HG03196 (cell line): ENCODE data around the gene ABCB9.

Experiments used
- ATAC-seq: cut with Tn5 transposase; IDR thresholded peaks from one replicate; pipeline ENCODE4 v1.9.1; 2021; ENCODE audit not compliant: unreplicated experiment

The ABCB9 gene

DNA sequence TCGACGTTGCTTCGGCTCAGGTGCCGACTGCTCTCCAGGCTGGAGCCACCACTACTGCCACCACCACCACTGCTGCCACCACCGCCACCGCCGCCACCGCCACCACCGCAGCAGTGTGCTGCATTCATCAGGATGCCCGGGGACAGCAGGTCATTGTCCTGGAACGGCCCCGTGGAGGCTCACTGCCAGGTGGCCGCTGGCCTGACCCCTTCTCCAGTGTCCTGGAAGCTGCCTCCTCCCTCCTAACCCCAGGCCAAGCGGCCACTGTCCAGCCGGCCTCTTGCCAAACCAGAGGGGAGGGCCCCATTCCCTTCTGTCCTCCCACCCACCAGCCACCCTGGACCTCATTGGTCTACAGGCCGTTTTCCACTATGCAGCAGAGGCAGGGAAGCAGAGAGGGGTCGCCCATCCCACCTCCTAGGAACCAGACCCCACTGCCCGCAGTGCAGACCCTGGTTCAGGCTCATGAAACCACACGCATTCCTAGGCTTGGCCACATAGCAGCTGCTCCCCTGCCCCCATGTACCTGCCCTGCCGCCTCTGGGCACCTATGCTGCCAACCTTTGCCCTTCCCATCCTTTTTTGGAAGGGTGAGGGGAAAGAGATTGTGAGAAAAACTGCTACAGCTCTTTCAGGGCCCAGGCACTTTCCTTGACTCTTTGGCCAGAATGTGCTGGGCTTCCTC, 29.4 kb upstream of the ABCB9 start:
- no peak for ATAC-seq

GRCh38 chr12:122994781-122995502, 28.7 kb upstream of the ABCB9 start:
- no peak for ATAC-seq

GRCh38 chr12:122994140-122994675, 27.9 kb upstream of the ABCB9 start:
- ATAC-seq = no peak

DNA sequence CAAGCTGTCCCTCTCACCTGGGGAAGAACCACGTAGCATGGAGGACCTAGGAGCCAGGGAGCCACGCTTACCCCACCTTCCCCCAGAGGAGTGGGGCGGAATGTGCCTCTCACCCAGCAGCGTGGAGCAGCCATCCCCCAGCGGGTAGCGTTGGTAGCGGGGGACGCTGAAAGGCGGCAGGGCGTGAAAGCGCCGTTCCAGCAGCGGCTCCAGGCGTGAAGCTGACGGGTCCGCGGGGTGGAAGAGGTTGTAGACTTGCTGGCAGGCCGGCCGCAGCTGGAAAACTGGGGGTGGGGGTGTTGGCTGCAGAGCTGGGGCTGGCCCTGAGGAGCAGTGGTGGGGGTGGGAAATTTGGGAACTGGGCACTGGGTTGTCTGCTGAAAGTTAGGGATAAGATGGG, 26.1 kb upstream of the ABCB9 start:
- ATAC-seq = no peak

DNA sequence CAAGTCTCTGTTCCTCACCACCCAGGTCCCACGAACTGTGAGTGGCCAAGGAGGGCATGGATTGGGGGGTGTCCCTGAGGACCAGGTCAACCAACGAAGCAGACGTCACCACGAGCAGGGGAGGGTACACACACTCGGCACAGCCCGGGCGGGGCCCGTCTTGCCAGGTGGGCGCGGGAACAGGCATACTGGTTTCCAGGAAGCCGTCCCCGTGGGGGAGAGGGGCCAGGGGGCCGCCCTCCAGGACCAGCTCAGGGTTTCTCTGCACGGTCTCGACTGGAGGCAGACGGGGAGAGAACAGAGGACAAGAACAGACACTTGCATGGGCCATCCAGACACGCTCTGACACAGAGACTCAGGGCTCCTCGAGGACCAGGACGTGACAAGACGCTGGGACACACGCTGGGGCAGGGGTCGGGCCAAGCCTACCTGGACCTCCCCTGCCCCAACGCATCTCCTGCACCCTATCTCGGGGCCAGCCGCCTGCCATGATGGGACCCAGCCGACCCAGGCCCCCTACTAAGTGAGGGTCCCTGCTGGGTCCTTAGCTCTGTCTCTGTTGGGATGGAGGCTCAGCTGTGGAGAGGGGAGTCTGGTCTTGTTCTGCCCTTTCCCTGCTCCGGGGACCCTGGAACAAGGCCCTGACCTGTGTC, 25.5 kb upstream of the ABCB9 start:
- no peak for ATAC-seq

DNA sequence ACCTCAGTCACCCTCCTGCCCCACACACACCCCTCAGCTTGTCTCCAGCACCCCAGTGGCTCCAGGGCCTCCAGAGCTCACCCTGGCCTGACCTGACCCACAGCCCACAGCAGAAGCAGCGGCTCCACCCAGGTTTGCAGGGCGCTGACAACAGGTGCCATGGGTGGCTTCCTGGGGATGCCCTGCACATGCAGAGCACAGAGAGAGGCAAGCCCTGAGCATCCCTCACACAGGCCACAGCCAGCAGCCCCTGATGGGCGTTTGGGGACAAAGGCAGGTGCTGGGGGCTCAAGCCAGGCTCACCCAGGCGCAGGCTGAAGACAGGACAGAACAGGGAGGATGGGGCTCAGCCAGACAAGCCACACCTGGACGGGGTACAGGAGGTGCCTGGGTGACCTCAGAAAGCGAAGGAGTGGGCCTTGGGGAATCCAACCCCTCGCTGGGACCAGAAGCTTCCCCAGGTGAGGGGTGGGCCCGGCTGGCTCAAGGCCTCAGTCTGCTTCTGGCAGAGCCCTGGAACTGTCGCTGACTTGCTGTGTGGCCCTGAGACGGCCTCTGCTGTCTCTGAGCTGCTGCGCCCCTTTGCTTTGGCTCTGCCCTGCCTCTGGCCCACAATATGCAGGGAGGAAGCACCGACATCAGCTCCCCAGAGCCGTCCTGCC, 24.8 kb upstream of the ABCB9 start:
- ATAC-seq = no peak

DNA sequence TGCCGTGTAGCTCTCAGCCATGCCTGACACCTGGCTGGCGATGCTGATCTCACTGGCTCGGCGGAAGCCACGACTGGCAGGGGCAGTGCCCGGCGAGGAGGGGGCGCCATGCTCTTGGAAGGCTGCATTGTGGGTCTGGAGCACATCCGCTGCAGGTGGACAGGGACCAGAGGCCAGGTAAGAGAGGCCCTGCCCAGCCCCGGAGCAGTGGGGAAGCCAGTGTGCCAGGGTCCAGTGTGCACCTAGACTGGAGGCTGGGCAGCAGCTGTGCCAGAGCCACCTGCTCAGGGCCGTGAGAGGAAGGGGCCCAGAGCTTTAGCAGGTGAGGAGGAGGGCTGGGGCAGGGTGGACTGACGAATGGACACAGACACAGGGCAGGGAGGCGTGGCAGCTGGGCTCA, 24.3 kb upstream of the ABCB9 start:
- ATAC-seq = no peak

DNA sequence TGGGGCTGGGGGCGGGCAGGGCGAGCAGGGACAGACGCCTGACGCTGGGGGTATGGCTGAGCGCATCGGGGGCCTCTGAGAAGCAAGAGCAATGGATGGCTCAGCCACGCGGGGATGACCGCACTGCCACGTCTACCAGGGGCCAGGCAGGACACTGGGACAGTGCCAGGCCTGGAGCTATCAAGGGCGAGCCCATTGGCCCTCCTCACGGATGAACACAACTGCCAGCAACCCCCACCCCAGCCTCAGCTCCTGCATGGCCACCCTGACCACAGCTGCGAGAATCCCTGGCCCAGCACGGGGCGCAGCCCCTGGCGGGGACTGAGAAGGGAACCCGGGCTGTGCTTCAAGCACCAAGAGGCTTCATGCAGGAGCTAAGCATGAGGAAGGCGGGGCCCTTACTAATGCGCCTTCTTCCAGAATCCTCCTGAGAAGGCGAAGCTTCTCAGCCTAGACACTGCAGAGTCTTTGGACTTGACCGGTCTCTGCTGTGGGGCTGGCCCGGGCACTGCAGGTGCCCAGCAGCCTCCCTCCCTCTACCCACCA, 23.7 kb upstream of the ABCB9 start:
- ATAC-seq = no peak

GRCh38 chr12:122989225-122989839, 23.1 kb upstream of the ABCB9 start:
- no peak for ATAC-seq

- ATAC-seq = no peak
Measured at GRCh38 chr12:122988612-122989212, 22.4 kb upstream of the ABCB9 start.

GRCh38 chr12:122988036-122988435, 21.8 kb upstream of the ABCB9 start:
- ATAC-seq = no peak

DNA sequence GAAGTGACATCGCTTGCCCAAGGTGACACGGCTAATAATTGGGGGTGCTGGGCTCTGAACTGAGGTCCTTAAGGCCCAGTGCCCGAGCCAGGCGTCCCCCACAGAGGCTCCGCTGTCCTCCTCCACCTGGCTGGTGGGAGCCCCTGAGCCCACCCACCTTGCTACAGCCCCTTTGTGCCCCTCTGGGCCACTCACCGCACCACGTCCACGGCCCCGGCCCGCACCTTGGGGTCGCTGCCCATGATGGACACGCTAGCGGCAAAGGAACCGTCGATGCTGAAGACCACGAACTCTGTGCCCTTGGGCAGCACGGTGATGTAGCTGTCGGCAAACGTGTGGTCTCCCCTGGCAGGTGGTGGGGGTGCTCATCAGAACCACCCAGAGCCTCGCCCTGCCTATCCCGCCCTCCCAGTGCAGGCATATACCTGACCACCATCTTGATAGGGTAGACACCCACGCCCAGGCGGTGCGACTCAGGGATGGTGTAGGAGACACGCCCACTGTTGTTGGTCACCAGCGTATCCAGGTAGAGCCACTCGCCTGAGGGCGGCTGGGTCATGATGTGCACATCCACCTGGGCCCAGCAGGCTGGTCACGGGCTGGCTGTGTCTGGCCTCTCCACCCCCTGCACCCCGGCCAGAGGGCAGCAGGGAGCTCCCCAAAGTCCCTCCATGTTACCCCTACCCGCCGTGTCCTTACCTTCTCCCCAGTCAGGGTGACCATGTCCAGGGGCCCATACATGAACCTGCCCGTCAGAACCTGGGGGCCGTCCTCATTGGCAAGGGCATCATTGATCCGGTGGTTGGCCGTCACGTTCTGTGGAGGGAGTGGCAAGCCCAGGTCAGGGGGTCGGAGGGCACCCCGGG, 21.1 kb upstream of the ABCB9 start:
- ATAC-seq = no peak

GRCh38 chr12:122986258-122986871, 20.1 kb upstream of the ABCB9 start:
- ATAC-seq = no peak

DNA sequence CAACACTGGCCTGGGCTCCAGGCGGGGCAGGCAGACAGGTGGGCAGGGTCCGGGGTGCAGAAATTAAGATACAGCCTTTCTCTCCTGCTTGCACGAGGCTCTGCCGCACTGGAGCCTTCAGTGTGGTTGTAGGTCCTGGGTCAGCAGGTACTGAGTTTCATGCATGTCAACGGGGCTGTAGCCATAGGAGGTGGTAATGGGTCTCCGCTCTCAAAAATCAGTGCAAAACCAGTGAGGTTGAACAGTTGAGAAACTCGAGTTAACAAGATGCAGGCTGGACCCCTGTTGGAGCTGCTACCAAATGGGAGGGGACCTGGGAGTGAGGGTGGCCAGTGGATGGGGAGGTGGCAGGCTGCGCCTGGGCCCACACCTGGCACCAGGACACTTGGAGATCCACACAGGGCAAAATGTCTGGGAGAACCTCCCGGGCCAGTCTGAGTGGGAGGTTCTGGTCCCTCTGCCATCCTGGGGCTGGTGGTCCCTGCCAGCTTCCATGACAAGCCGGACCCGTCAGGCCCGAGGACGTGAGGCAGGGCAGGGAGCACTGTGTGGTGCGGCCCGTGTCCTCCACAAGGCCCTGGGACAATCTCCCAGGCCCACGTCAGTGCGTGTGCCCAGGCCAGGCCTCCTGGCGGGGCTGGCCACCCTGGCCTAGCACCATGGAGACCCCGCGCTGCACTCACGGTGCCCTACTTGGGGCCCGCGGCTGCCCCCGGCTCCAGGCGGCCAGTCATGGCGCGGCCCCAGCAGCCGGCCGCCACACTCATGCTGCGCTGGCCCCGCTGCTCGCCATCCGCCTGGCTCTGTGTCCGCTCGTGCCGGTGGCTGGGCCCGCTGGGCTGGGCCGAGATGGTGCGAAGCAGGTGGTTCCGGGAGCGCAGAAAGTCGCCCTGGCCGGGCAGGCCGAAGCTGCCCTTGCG, 19.3 kb upstream of the ABCB9 start:
- ATAC-seq = no peak

GRCh38 chr12:122984612-122985337, 18.5 kb upstream of the ABCB9 start:
- no peak for ATAC-seq

DNA sequence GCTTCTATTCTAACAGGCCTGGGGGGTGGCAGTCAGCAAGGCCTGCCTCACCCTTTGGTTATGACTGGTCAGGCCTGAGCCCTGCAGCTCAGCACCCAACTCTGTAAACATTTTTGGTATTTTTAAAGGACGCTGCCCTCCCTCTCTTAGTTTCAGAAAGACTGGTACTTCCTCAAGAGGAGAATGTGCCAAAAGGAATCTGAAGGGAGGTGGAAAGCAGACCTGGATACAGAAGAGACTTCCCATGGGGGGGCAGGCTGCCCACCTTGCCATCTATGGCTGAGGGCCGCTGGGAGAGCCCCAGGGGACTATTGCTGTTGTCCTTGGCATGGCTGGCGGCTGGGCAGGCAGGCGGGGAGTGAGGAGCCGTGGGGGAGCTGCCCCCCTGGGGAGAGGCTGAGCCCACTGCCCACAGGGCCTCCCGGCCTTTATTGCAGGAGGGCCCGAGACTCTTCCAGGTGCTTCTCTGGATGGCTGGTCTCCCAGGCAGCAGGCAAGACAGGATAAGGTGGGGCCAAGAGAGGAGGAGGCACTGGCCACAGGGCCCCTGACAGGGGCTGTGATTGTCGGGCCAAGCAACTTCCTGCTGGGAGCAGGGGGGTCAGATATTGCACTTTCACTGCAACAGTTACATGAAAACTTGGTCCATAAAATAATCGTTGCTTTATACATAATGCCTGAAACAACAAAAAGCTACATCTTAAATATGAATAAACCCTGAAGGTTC, 17.7 kb upstream of the ABCB9 start:
- ATAC-seq = no peak
